Activated CD4-positive, alpha-beta memory T cell treated with anti-CD3 and anti-CD28 coated beads for 36 hours (primary cell): Measurements from ENCODE around the gene TMEM214. TPM values are rescaled to one million over a fixed set of nuclear protein-coding genes. Genes with fewer than 3 reads are reported as not detected.
"Not testable (repeated sequence)": the region's sequence is repeated elsewhere in the genome, so short reads cannot be mapped to it uniquely, and the experiment has no call there.

Experiments used
- CTCF ChIA-PET: fragments of 350-600 bp; sonication (Branson Sonifier 250); formaldehyde crosslinking; loops from one replicate; lab custom pipeline; 2021; ENCODE audit warnings: antibody characterized with exemption, inconsistent platforms; lab: Charles Lee
- POLR2A ChIA-PET: fragments of 350-600 bp; sonication (Branson Sonifier 250); formaldehyde crosslinking; loops from one replicate; lab custom pipeline; 2021; ENCODE audit warnings: antibody characterized with exemption; lab: Charles Lee
- DNase-seq: peaks from one replicate; pipeline ENCODE4 v3.0.0-alpha.2; 2020
- H3K27ac Mint-ChIP-seq: one replicate; pipeline ENCODE4 v1.8.0; 2021; ENCODE audit warnings: mixed read lengths
- H3K27me3 Mint-ChIP-seq: one replicate; pipeline ENCODE4 v1.8.0; 2021; ENCODE audit warnings: mixed read lengths
- H3K36me3 Mint-ChIP-seq: one replicate; pipeline ENCODE4 v1.8.0; 2021; ENCODE audit warnings: mixed read lengths
- H3K4me1 Mint-ChIP-seq: one replicate; pipeline ENCODE4 v1.8.0; 2021; ENCODE audit warnings: low read depth, mixed read lengths
- H3K4me3 Mint-ChIP-seq: one replicate; pipeline ENCODE4 v1.8.0; 2021; ENCODE audit warnings: mild to moderate bottlenecking, mixed read lengths
- H3K9me3 Mint-ChIP-seq: one replicate; pipeline ENCODE4 v1.8.0; 2021; ENCODE audit warnings: mixed read lengths
- intact Hi-C: fragments of 100-400 bp; cut with micrococcal nuclease; formaldehyde crosslinking; loops from one replicate; pipeline ENCODE4 v1.15.1; 2023
- total RNA-seq, 2 experiments: library from RNA; stranded (reverse); gene quantifications; one replicate each; pipeline ENCODE4 v1.2.3, GENCODE V29; 2021

TMEM214 gene
- total RNA-seq, 2 experiments from 2014 or later = 52.4 to 60.1 TPM

DNA sequence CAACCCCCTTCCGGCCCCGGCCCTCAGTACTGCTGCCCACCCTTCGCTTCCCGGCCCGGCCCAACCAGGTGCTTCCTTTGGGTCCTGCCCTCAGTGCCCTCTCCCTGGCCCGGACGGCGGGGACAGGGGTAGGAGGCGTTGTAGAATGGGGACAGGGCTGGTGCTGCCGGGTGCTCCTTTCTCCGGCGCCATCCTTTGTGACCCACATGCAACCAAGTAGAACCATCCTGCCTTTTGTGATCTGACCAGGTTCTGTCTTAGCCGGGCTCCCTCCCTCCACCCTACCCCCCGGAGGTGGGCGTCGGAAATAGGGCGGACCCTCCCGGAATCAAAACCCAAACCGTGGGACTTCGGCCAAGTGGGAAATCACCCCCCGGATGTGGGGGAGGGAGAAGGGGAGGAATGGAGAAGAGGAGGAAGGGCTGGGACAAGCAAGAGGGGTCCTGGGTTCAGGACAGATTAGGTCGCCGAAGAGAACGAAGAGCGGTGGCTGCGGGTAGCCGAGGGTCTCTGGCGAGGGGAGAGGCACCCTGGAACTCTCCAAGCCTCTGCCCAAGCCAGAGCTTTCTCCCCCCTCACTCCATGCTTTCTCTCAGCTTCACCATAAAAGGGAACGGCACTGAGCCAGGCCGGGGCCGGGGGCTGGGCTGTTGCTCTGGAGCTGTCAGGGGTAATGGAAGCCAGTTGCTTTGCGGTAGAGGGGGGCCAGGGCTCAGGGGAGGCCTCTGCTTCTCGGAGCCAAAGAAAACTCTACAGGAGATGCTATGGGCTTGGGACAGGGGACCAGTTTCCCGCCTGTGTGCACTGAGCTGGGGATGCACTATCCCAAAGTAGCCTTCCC is 39.4 kb downstream of the TMEM214 start:
- Mint-ChIP-seq H3K4me3 (peak overlapping the region; percentile 83), H3K27me3 (no peaks in the 10 kb centered on the region), H3K4me1 (peaks cover 72% of the 10 kb centered on the region), H3K9me3 (no peaks in the 10 kb centered on the region), H3K36me3 (peaks cover 18% of the 10 kb centered on the region), H3K27ac (peak overlapping the region; percentile 93)
- intact Hi-C loops = loop anchor here (1.0 to 2.0 kb wide), 4 partner anchors 9 to 63 kb away; partner anchors contain the start of genes AGBL5, KHK and PREB
- CTCF ChIA-PET = interaction anchor here (1.0 to 3.5 kb wide), 8 partner anchors 9 to 110 kb away, joined by 3 to 29 read pairs (median 4); partner anchors contain the start of genes AGBL5 and KHK
- no peak for DNase-seq
- POLR2A ChIA-PET = interaction anchor here (0.9 to 2.4 kb wide), 8 partner anchors 9 to 51 kb away, joined by 3 to 21 read pairs (median 5); partner anchors contain the start of genes ABHD1, AGBL5, KHK and TMEM214

DNA sequence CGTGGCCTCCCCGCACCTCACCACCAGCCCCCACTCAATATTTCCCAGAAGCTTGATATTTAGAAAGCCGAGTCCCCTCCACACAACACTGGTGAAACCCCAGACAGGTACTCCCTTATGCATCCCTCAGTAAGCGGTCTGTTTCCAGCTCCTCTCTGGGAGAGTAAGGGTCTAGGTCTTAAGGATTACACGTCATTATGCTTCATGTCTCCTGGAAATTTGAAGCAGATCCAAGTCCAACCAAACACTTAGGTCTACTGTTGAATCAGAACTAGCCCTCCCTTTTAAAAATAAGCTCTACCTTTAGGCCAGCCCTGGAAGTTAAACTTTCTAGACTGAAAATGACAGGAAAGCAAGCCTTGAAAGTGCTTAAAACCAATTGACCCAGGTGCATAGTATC is 40.2 kb downstream of the TMEM214 start:
- ChIA-PET POLR2A (interaction anchor here (1.4 to 2.4 kb wide), 2 partner anchors 9 to 14 kb away, joined by 5 to 21 read pairs; partner anchors contain the start of gene KHK), CTCF (interaction anchor here (1.6 to 3.5 kb wide), 4 partner anchors 9 to 22 kb away, joined by 4 to 29 read pairs (median 10); partner anchors contain the start of genes AGBL5 and KHK)
- peak overlapping the region; percentile 93 for H3K27ac Mint-ChIP-seq
- H3K9me3 Mint-ChIP-seq = no peaks in the 10 kb centered on the region
- intact Hi-C loops = no loop called here
- H3K4me3 Mint-ChIP-seq = peak overlapping the region; percentile 83
- H3K36me3 Mint-ChIP-seq = peaks cover 18% of the 10 kb centered on the region
- no peak for DNase-seq
- H3K4me1 Mint-ChIP-seq = peaks cover 70% of the 10 kb centered on the region
- H3K27me3 Mint-ChIP-seq = no peaks in the 10 kb centered on the region

DNA sequence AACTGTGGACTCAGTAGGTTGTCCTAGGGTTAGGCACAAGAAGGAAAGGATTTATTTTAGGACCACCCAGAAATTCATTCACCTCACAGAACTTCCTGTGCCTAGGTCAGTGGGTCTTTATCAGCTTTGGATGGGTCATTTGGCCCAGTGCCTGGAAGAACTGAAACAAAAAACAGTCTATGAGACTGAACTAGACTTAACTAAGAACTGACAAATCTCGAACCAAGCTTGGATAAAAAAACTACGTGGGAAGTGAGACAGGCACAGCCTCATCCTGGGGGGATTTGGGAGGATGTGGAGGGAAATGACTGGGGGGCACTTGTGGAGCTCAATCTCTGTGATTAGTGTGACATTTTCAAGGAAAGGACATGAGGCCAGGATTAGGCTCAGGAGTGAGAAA is 41.0 kb downstream of the TMEM214 start:
- DNase-seq = no peak
- H3K9me3 Mint-ChIP-seq = no peaks in the 10 kb centered on the region
- no peak overlapping the region for H3K4me3 Mint-ChIP-seq
- intact Hi-C loops = no loop called here
- CTCF ChIA-PET = interaction anchor here (1.6 to 3.5 kb wide), 2 partner anchors 12 to 23 kb away, joined by 5 to 14 read pairs; partner anchors contain the start of genes AGBL5 and KHK
- POLR2A ChIA-PET = interaction anchor here (1.4 kb wide), 1 partner anchor 13 kb away, joined by 5 read pairs; the partner anchor contains the start of gene KHK
- H3K27ac Mint-ChIP-seq = peak overlapping the region; percentile 73
- H3K4me1 Mint-ChIP-seq = peaks cover 61% of the 10 kb centered on the region
- peaks cover 18% of the 10 kb centered on the region for H3K36me3 Mint-ChIP-seq
- H3K27me3 Mint-ChIP-seq = no peaks in the 10 kb centered on the region

DNA sequence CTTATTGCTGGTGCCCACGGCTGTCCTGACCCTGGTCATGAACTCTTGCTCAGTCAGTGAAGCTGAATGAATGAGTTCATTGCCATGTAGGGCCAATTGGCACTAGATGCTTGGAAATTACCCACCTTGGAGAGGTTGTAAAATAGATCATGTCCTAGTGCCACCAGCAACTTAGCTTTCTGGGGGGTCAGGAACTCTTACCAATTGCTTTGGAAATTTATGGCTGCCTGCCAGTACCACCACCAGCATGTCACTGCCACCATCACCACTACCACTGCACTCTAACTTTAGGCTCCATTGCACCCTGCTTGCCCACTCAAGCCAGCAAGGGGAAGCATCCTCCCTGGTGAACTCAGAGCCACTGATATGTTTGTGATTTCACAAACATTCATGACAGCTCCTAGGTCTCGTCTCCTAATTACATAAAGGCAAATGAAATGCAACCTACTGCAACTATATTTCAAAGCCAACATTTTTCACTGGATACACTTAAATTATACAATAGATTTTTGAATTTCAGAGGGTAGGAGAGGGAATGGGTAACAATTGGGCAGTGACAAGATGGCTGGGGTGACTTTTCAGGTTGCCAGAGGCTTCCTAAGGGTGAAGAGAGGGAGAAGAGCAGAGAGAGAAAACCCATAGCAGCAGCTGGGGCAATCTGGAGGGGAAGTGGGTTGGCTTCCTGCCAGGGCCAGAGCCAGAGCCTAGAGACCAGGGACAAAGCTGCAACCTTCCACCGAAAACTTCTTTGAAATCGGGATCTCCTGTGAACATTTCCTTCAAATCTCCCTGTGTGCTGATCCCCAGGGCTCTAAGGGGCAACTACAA is 42.2 kb downstream of the TMEM214 start:
- ChIA-PET CTCF (interaction anchor here (0.7 to 1.5 kb wide), 4 partner anchors 10 to 205 kb away, joined by 3 read pairs; no protein-coding TSS in a partner anchor), POLR2A (interaction anchor here (0.7 kb wide), 1 partner anchor 1864 kb away, joined by 3 read pairs; no protein-coding TSS in a partner anchor)
- Mint-ChIP-seq H3K4me1 (peaks cover 50% of the 10 kb centered on the region), H3K27me3 (no peaks in the 10 kb centered on the region), H3K36me3 (peaks cover 7% of the 10 kb centered on the region), H3K27ac (peak overlapping the region; percentile 77), H3K4me3 (peak overlapping the region; percentile 17), H3K9me3 (no peaks in the 10 kb centered on the region)
- peak; percentile 61 for DNase-seq
- intact Hi-C loops = no loop called here

DNA sequence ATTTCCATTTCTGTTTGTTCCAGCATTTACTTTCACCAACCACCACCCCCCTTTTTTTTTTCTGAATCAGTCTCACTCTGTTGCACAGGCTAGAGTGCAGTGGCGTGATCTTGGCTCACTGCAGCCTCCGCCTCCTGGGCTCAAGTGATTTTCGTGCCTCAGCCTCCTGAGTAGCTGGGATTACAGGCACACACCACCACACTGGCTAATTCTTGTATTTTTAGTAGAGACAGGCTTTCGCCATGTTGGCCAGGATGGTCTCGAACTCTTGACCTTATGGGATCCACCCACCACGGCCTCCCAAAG is 42.8 kb downstream of the TMEM214 start:
- H3K27me3 Mint-ChIP-seq, H3K36me3 Mint-ChIP-seq, H3K9me3 Mint-ChIP-seq, intact Hi-C loops: not testable (repeated sequence)
- Mint-ChIP-seq H3K27ac (peak overlapping the region; percentile 77), H3K4me1 (peaks cover 45% of the 10 kb centered on the region), H3K4me3 (peak overlapping the region; percentile 17)
- peak; percentile 48 for DNase-seq
- POLR2A ChIA-PET = interaction anchor here (0.7 kb wide), 1 partner anchor 1865 kb away, joined by 3 read pairs; no protein-coding TSS in a partner anchor
- CTCF ChIA-PET = interaction anchor here (0.8 to 1.5 kb wide), 3 partner anchors 9 to 42 kb away, joined by 3 read pairs; no protein-coding TSS in a partner anchor

DNA sequence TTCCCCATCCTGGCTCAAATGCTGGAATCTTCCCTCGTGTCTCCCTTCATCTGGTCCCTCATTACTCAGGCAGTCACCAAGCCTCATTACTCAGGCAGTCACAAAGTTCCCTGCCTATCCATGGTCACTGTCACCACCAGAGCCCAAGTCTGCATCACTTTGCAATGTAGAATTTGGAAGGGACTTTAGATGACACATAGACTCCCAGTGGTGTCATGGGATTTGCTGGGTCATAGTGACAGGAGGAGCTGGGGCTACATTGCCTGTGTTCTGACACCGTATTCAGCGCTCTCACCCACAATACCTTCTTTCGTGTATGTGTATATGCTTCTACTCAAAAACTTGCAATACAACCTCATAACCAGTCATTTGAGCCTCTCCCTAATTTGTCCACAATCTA is 43.6 kb downstream of the TMEM214 start:
- no peak overlapping the region for H3K4me3 Mint-ChIP-seq
- H3K4me1 Mint-ChIP-seq = peaks cover 47% of the 10 kb centered on the region
- ChIA-PET POLR2A (interaction anchor here (1.1 kb wide), 1 partner anchor 25 kb away, joined by 3 read pairs; the partner anchor contains the start of gene AGBL5), CTCF (interaction anchor here (0.8 kb wide), 1 partner anchor 114 kb away, joined by 6 read pairs; no protein-coding TSS in a partner anchor)
- H3K27ac Mint-ChIP-seq = peak overlapping the region; percentile 58
- H3K9me3 Mint-ChIP-seq = no peaks in the 10 kb centered on the region
- no peak for DNase-seq
- H3K36me3 Mint-ChIP-seq = no peaks in the 10 kb centered on the region
- intact Hi-C loops = no loop called here
- no peaks in the 10 kb centered on the region for H3K27me3 Mint-ChIP-seq

DNA sequence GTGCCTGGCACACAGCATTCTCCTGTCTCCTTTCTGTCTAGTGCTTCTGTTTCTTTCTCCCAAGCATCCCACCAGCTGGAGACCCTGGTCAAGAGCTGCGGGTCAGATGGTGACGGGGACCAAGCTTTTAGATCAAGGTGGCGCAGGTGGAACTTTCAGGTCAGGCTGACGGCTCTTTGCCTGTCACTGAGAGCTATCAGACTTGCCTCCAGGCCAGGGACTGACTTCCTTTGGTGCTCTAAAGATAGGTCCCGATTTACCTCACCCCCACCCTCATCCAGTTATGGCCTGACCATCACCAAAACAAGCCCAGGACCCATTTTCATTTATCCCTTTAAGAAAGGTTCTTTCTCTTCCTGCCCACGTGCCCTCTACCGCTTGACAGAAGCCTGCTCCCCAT is 44.5 kb downstream of the TMEM214 start:
- ChIA-PET CTCF (interaction anchor here (0.8 kb wide), 1 partner anchor 115 kb away, joined by 6 read pairs; no protein-coding TSS in a partner anchor), POLR2A (interaction anchor here (1.1 kb wide), 1 partner anchor 26 kb away, joined by 3 read pairs; the partner anchor contains the start of gene AGBL5)
- no peaks in the 10 kb centered on the region for H3K9me3 Mint-ChIP-seq
- no peaks in the 10 kb centered on the region for H3K27me3 Mint-ChIP-seq
- peaks cover 49% of the 10 kb centered on the region for H3K4me1 Mint-ChIP-seq
- intact Hi-C loops = no loop called here
- no peak for DNase-seq
- H3K36me3 Mint-ChIP-seq = no peaks in the 10 kb centered on the region
- peak overlapping the region; percentile 10 for H3K4me3 Mint-ChIP-seq
- H3K27ac Mint-ChIP-seq = no peak overlapping the region

DNA sequence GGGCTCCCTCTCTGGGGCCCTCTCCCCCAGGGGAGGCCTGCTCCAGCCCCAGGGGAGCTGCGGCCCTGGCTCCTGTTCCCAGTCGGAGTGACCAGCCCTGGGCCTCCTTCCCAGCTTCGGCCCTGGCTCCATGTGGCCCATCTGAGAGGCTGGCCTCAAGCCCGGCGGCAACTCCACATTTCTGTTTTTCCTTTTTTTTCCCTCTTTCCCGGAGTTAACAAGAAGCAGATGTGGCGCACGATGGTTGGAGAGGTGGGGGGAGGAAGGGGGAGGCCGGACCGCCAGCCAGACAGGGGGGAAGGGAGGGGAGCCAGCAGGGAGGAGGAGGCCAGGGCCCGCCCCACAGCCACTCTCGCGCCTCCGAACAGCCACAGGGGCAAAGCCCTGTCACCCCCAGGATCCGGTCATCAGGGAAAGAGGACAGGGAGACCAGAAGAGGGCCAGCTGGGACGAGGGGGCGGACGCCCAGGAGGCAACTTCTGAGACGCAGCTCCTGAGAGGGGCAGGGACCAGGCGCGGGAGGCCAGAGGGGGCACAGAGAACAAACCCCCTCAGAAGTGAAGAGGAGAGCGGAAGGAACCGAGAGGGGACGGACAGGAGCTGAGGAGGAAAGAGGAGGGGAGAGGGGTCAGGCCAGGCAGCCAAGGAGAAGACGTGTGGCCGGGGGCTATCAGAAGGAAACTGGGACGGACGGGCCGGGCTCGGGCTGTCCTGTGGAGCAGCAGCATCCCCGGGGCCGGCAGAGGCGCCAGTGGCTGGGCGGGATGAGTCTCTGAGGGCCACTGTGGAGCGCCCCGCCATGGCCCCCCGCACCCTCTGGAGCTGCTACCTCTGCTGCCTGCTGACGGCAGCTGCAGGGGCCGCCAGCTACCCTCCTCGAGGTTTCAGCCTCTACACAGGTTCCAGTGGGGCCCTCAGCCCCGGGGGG is 45.8 kb downstream of the TMEM214 start, which contains the start of gene EMILIN1:
Gene EMILIN1 (plus strand): TSS at position 349 of the 928 bp plus-strand sequence. CDS start 451 bp downstream, at position 800.
- POLR2A ChIA-PET = no interaction called here
- Mint-ChIP-seq H3K27ac (no peak within 1 kb of the TSS), H3K27me3 (no peaks in the 10 kb centered on the region), H3K36me3 (no peaks in the 10 kb centered on the region), H3K9me3 (no peaks in the 10 kb centered on the region), H3K4me1 (peaks cover 39% of the 10 kb centered on the region), H3K4me3 (no peak within 1 kb of the TSS)
- CTCF ChIA-PET = no interaction called here
- no peak for DNase-seq
- intact Hi-C loops = no loop called here

DNA sequence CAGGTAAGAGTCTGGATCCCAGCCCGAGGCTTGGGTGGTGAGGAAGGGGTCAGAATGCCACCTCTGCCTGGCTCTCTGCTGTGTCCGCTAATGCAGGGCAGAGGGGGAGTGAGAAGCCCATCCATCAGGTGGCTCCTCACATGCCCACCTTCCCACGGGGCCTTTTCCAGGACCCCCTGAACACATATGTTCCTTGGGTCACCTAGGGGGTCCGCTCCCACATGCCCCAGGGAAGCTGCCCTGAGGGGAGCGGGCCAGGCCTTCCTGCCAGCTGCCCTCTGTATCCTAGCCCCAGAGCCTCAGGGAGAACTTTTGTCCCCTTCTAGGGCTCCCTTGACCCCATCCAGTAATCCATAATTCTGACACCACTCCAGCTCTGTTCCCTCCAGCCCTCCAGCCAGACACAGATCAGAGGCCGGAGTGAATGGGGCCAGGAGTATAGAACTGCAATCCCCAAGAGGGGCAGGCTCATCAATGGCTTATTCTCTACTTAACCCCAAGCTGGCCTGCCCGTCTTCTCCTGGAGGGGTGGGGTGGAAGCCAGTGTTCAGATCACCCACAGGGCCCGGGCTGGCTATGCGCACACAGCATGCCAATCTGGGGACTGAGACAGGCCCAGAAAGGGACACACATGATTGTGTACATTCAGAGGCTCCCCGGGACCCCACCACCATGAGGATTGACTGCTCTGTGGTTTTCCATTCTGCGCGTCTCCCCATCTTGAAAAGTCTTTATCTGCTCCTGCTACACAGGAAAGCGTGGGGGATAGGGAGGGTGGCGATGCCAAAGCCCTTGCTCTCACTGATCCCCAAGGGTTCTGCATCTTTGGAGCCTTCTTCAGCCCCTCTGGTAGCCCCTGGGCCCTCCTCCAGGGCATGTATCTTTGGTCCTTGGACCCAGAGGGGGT is 46.7 kb downstream of the TMEM214 start:
- CTCF ChIA-PET = interaction anchor here (1.0 to 4.6 kb wide), 2 partner anchors 7 to 13 kb away, joined by 3 to 29 read pairs; partner anchors contain the start of gene OST4
- intact Hi-C loops = no loop called here

DNA sequence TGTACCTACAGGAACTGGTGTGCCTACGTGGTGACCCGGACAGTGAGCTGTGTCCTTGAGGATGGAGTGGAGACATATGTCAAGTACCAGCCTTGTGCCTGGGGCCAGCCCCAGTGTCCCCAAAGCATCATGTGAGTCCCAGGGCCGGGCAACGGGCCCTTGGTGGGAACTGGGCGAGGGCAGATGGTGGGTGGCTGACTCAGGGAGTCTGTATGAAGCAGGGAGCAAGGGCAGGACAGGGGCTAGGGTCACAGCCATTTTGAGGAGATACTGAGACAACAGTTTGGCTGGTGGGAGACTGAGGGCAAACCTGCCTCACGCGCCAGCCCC is 47.3 kb downstream of the TMEM214 start:
- POLR2A ChIA-PET = interaction anchor here (2.5 kb wide), 1 partner anchor 8 kb away, joined by 21 read pairs; the partner anchor contains the start of gene OST4
- DNase-seq = no peak
- Mint-ChIP-seq H3K36me3 (no peaks in the 10 kb centered on the region), H3K27ac (peak overlapping the region; percentile 44), H3K4me3 (no peak overlapping the region), H3K4me1 (peaks cover 27% of the 10 kb centered on the region), H3K27me3 (no peaks in the 10 kb centered on the region), H3K9me3 (no peaks in the 10 kb centered on the region)
- CTCF ChIA-PET = interaction anchor here (1.0 to 4.6 kb wide), 3 partner anchors 8 to 29 kb away, joined by 3 to 29 read pairs (median 12); partner anchors contain the start of genes AGBL5 and OST4
- intact Hi-C loops = no loop called here

More for the DNA sequence above, 46.7 kb downstream of the TMEM214 start:
- no peaks in the 10 kb centered on the region for H3K9me3 Mint-ChIP-seq
- POLR2A ChIA-PET = no interaction called here
- no peak overlapping the region for H3K4me3 Mint-ChIP-seq
- DNase-seq = no peak
- H3K36me3 Mint-ChIP-seq = no peaks in the 10 kb centered on the region
- no peaks in the 10 kb centered on the region for H3K27me3 Mint-ChIP-seq
- H3K27ac Mint-ChIP-seq = peak overlapping the region; percentile 44
- H3K4me1 Mint-ChIP-seq = peaks cover 32% of the 10 kb centered on the region
